Ureter (tissue), 1 donor: ENCODE results near the gene AP4S1. TPM values are rescaled to one million over a fixed set of nuclear protein-coding genes. Genes with fewer than 3 reads are reported as not detected.

ENCODE experiments used
- DNase-seq: peaks from one replicate; pipeline ENCODE4 v3.0.0-alpha.2; 2020; ENCODE audit warnings: low spot score
- total RNA-seq: library from RNA; stranded (reverse); gene quantifications from one replicate; pipeline ENCODE4 v1.2.4, GENCODE V29; 2023
- donor health status: DM: yes; HTN: yes; CAD: no.

The AP4S1 gene
- total RNA-seq, 1 donor from 2014 or later: 14.8 TPM

GRCh38 chr14:31137214-31137889, 111.9 kb downstream of the AP4S1 start:
- DNase-seq: no peak

- DNase-seq: no peak
Observed at GRCh38 chr14:31138301-31138700, 112.9 kb downstream of the AP4S1 start.

GRCh38 chr14:31139301-31139847, 113.9 kb downstream of the AP4S1 start:
- no peak for DNase-seq

GRCh38 chr14:31142455-31143087, 117.1 kb downstream of the AP4S1 start:
- no peak for DNase-seq

Other genes starting within 250 kb of the AP4S1 start
- gene COCH, start 151.1 kb upstream of the AP4S1 start, total RNA-seq: 7.3 TPM
- 57.6 TPM for gene STRN3, start 730 bp downstream of the AP4S1 start, total RNA-seq
- 212 TPM for gene HECTD1, start 182.1 kb downstream of the AP4S1 start, total RNA-seq